K562 (cell line): ENCODE results near the gene PYGB. TPM values are rescaled to one million over a fixed set of nuclear protein-coding genes. Genes with fewer than 3 reads are reported as not detected.

Experiments
- ATF2 ChIP-seq: sonication (generic); formaldehyde crosslinking; IDR thresholded peaks from 2 replicates; pipeline ENCODE4 v1.8.1; 2022; ENCODE audit warnings: missing genetic modification reagents
- BRCA1 ChIP-seq, 2 experiments: fragments of 450-650 bp in 1 of 2; sonication (generic) in 1 of 2; formaldehyde crosslinking in 1 of 2; IDR thresholded peaks; 2 replicates each; pipeline versions ENCODE4 v1.5.0 to v1.6.1; 2017 to 2020; ENCODE audit warnings: mild to moderate bottlenecking in 1 of 2, missing genetic modification reagents in 1 of 2
- CGGBP1 ChIP-seq: fragments of 250-450 bp; sonication (Bioruptor Pico); IDR thresholded peaks from 2 replicates; pipeline ENCODE4 v1.9.0; 2021; ENCODE audit warnings: mild to moderate bottlenecking
- ETS1 ChIP-seq: conservative IDR thresholded peaks from 2 replicates; pipeline ENCODE4 v1.6.1; 2011; ENCODE audit warnings: low read depth, mild to moderate bottlenecking, low read length; ENCODE audit not compliant: control insufficient read depth
- HMBOX1 ChIP-seq: sonication (generic); IDR thresholded peaks from 2 replicates; pipeline ENCODE4 v1.6.1; 2016
- ID3 ChIP-seq, 2 experiments: fragments of 250-450 bp in 1 of 2; fragments of 450-650 bp in 1 of 2; sonication (Bioruptor Pico) in 1 of 2; IDR thresholded peaks; 2 replicates each; pipeline versions ENCODE4 v1.6.1 to v1.8.0; 2016 to 2021; ENCODE audit warnings: mild to moderate bottlenecking in 2 of 2, moderate library complexity in 2 of 2, missing compliant biosample characterization in 1 of 2, missing genetic modification characterization in 1 of 2
- KLF16 ChIP-seq: IDR thresholded peaks from 2 replicates; pipeline ENCODE4 v1.6.1; 2016; ENCODE audit warnings: antibody characterized with exemption
- MAZ ChIP-seq, 2 experiments: fragments of 450-650 bp in 1 of 2; sonication (generic) in 1 of 2; formaldehyde crosslinking; IDR thresholded peaks in 1 of 2; conservative IDR thresholded peaks in 1 of 2; 2 replicates each; pipeline versions ENCODE4 v1.4.0 to v1.5.0; 2020; ENCODE audit warnings: mild to moderate bottlenecking in 1 of 2, missing genetic modification reagents in 1 of 2
- MCM7 ChIP-seq, 2 experiments: fragments of 450-650 bp; IDR thresholded peaks; 2 replicates each; pipeline ENCODE4 v1.6.1; 2016 to 2018
- POLR2AphosphoS2 ChIP-seq: IDR thresholded peaks from 2 replicates; pipeline ENCODE4 v1.6.1; 2012; ENCODE audit warnings: low read length, improper control_type of control experiment
- SOX6 ChIP-seq: fragments of 450-650 bp; IDR thresholded peaks from 2 replicates; pipeline ENCODE4 v1.6.1; 2014; ENCODE audit warnings: mild to moderate bottlenecking
- ZNF311 ChIP-seq: fragments of 250-450 bp; sonication (Bioruptor Pico); IDR thresholded peaks from 2 replicates; pipeline ENCODE4 v1.4.0; 2020; ENCODE audit warnings: mild to moderate bottlenecking, moderate library complexity
- ZNF511 ChIP-seq: sonication (generic); formaldehyde crosslinking; IDR thresholded peaks from 2 replicates; pipeline ENCODE4 v1.8.0; 2022; ENCODE audit warnings: mild to moderate bottlenecking, missing genetic modification reagents
- ZNF518B ChIP-seq: fragments of 250-450 bp; sonication (Bioruptor Pico); IDR thresholded peaks from 2 replicates; pipeline ENCODE4 v1.5.0; 2021; ENCODE audit warnings: mild to moderate bottlenecking, moderate library complexity
- polyA plus RNA-seq, 8 experiments: library from polyadenylated mRNA; depleted of rRNA in 4 of 8; stranded (reverse) in 5 of 8; unstranded in 3 of 8; fragments of >200 nt; fragmentation: Nextera tagmentation in 2 of 8; fragmentation: Illumina TruSeq in 1 of 8; extraction: Ambion mirVana in 2 of 8; extraction: Trizol in 1 of 8; gene quantifications; 2 replicates each; pipeline versions ENCODE4 v1.2.1 to v1.2.3, GENCODE V29; 2011 to 2014; ENCODE audit warnings: inconsistent platforms in 1 of 8, missing spikeins in 1 of 8
- total RNA-seq, 7 experiments: library from RNA; depleted of rRNA in 6 of 7; stranded (reverse); fragments of >200 nt in 6 of 7; fragmentation: Illumina TruSeq in 2 of 7; extraction: Trizol in 2 of 7; gene quantifications; 2 replicates each; pipeline versions ENCODE4 v1.2.1 to v1.2.3, GENCODE V29; 2011 to 2021; ENCODE audit warnings: low replicate concordance in 1 of 7

The PYGB gene
- total and polyA plus RNA-seq, 9 of the 15 experiments (the other 6 are each of a cell fraction or from before 2014, with no cell fraction given) = 0.34 to 18.0 (median 9.8) TPM

- no peak for TF ChIP-seq ZNF518B (CRISPR knock-in tag)
- no peak for TF ChIP-seq ETS1
- no peak for TF ChIP-seq ZNF511 (CRISPR knock-in tag)
- TF ChIP-seq ID3 (CRISPR knock-in tag; IDR thresholded peaks at IDR 0.05) = no peak
- TF ChIP-seq ID3 (tag; IDR thresholded peaks at IDR 0.05) = 0 out of 2 replicates have a peak, but pooled peaks have one; percentile 26
- no peak for TF ChIP-seq POLR2AphosphoS2
- TF ChIP-seq SOX6 = peak; percentile 61; the same call in 1 of the 2 replicates
- TF ChIP-seq ATF2 (CRISPR knock-in tag) = no peak
- peak; percentile 36 to 42; a peak in 2 of 4 replicates for TF ChIP-seq MAZ (CRISPR knock-in tag; conservative IDR thresholded peaks at IDR 0.05 in 1 of 2, IDR thresholded peaks at IDR 0.05 in 1 of 2)
- TF ChIP-seq KLF16 = no peak
- no peak for TF ChIP-seq CGGBP1 (CRISPR knock-in tag)
- no peak for TF ChIP-seq BRCA1 (IDR thresholded peaks at IDR 0.05)
- no peak for TF ChIP-seq BRCA1 (CRISPR knock-in tag; IDR thresholded peaks at IDR 0.05)
- no peak for TF ChIP-seq MCM7 (IDR thresholded peaks at IDR 0.05)
- 0 out of 2 replicates have a peak, but pooled peaks have one; percentile 32 for TF ChIP-seq ZNF311
- TF ChIP-seq HMBOX1 = no peak
These were observed 10.1 kb upstream of the PYGB start (continued) for GRCh38 chr20:25237610-25238318.
